Midbrain (tissue), 1 donor: ENCODE measurements around the gene DCDC2C.

Source experiments
- DNase-seq: peaks from one replicate; lab custom pipeline; 2025; lab: John Stamatoyannopoulos, UW

The DCDC2C gene

GRCh38 chr2:3827673-3828575 lies 124.5 kb downstream of the DCDC2C start:
- no peak for DNase-seq

- DNase-seq: no peak
These were observed 127.4 kb downstream of the DCDC2C start for GRCh38 chr2:3830796-3831195.

DNA sequence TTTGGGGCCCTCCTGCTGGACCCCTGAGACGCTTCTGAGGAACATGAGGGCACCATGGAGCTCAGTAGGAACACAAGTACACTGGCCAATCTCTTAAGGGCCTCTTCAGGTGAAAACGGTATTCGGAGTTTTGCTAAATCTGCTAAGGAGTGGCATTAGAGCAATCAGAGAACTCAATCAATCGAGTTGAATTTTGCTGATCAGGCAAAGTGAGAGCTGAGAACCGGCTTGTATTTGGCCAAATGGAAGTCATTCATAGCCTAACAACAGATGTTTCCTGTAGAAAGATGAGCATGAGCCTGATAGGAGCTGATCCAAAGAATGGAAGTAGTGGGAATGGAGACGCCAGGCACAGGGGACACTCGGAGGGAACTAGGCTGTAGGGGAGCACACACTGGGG lies 133.7 kb downstream of the DCDC2C start:
- no peak for DNase-seq

DNA sequence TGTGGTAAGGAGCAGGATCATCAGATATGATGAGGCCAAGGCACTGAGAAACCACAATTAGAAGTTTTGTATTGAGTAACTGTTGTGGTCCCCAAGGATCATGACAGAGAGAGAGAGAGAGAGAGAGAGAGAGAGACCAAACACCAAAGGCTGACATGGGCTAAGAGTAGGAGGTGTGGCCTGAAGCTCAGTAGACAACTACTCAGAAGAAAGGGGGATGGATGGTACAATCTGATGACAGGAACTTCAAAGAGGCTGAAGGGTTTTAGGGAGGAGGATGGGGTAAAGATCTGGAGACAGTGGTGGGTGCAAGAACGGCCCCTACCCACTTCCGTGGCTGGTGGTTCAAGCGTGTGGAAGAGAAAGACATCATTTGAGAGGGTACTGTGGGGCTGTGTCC lies 135.0 kb downstream of the DCDC2C start:
- no peak for DNase-seq

DNA sequence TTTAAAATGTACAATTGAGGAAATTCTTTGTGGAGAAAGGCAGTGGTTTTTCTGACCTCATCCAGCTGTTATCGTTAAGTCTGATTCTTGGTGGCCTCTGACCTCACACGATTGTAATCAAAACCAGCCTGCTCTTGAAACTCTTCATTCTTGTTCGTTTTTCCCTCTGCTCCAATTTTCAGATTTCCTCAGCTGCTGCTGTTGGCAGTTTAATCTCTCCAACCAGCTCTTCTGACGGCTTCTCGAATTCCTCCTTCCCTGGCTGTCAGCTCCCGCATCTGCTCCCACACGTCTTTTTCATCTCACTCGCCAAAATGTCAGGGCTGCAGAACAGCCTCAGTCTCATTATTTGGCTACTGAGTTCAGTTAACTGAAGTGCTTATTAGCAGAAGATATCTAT lies 136.1 kb downstream of the DCDC2C start:
- no peak for DNase-seq

DNA sequence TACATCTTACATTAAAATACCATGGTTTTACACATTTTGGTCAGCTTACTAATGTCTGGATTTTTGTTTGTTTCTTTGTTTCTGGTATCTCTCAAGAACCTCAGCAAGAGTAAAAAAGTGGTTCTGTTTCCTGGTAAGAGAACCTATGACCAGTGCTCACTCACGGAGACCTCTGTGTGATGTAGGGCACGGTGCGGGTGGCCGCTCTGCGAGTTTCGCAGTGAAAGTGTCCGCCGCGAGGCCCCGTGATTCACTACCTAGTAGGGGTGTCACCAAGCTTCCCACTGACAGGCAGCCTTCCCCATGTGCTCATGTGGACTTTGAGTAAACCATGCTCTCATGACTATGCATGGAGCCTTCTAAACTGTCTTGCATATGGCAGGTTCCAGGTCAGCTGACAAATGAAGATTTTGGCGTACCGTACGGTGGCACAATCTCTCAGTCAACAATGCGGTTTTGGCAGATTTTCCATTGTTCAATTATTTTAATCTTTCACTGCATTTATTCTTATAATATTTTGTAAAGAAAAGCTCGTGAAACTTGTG lies 137.3 kb downstream of the DCDC2C start:
- no peak for DNase-seq

DNA sequence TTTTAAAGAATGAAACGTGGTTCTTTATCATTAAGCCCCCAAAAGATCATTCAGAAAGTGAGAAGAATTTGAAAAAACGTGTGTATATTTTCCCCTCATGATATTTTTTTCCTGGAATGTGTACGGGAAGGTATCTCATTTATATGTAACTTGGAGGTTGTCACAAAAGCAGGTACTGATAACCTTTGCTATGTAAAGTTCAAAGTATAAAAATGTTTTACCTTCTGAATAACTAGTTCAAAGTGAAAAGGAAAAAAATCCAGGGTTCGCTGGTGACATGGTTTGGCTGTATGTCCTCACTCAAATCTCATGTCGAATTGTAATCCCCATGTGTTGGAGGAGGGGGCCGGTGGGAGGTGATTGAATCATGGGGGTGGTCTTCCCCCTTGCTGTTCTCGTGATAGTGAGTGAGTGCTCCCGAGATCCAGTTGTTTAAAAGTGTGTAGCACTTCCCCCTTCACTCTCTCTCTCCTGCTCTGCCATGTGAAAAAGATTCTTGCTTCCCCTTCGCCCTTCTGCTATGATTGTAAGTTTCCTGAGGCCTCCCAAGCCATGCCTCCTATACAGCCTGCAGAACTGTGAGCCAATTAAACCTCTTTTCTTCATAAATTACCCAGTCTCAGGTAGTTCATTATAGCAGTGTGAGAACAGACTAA lies 144.2 kb downstream of the DCDC2C start:
- DNase-seq: no peak

DNA sequence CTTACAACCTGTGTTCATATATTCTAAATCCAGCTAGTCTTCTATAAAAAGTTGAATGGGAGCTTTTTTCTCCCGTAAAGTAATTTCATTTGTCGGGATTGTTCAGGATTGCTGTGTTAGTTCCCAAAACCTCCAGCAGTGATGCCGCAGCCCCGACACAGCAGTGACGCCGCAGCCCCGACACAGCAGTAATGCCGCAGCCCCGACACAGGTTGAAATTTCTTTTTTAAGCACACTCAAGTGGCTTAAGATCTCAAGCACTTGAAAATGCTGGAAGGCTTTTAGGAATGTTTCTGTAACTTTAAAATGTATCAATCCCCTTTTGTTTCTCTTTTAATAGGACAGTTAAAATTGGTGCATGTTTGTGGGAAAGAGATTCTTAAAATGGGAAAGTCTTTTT lies 145.4 kb downstream of the DCDC2C start:
- no peak for DNase-seq

- DNase-seq: no peak
These were observed 145.8 kb downstream of the DCDC2C start for GRCh38 chr2:3849213-3849612.

DNA sequence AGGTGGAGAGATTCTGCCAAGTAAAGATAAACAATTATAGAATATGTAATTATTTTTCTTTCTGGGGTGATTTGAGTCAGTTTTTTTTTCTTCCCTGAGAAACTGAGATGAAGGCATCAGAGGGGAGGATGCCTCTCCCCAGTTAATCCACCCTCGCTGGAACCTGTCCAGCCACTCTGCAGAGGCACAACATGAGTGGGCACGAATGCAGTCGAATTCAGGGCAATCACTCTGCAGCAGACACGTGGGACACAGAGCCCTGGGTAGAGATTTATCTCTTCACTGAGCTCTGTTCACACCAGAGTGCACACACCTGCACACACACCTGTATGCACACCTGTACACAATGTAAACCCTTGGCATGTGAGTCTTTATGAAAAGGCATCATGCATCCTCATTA lies 154.2 kb downstream of the DCDC2C start:
- DNase-seq: no peak

GRCh38 chr2:3864943-3865865 lies 161.8 kb downstream of the DCDC2C start:
- DNase-seq: no peak

DNA sequence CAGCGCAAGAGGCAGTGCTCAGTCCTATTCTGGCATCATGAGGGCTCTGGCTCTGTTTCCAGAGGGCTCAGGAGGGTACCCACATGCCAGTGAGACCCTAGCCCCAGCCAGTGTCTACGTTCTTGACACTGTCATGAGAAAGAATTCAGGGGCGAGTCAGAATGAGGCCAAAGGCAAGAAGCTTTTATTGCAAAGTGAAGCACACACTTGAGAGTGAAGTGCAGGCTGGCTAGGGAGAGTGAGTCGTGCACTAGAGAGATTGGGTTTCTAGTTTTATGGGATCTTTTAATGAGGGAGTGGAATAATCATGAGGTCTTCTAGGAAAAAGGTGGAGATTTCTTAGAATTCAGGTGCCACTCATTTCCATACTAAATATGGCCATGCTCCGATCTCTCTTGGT lies 164.1 kb downstream of the DCDC2C start:
- DNase-seq: no peak

GRCh38 chr2:3868012-3868805 lies 164.8 kb downstream of the DCDC2C start:
- DNase-seq: no peak

DNA sequence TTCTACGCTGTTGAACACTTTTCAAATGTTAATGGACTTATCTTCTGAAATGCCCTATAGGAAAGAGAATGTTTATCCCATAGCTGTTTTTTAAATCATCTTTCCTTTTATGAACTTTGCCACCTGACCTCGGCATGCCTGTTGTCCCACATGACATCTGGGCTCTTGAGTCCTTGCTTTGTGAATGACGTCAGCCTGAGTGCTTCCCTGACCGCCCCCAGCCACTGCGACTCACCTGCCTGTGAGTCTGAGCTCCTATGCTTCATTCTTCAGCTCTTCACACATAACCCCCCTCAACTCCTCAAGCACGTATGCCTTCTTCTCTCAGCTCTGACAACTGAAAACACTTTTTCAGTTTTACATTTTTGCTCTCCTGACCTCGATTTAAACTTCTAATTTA lies 166.8 kb downstream of the DCDC2C start:
- no peak for DNase-seq

DNA sequence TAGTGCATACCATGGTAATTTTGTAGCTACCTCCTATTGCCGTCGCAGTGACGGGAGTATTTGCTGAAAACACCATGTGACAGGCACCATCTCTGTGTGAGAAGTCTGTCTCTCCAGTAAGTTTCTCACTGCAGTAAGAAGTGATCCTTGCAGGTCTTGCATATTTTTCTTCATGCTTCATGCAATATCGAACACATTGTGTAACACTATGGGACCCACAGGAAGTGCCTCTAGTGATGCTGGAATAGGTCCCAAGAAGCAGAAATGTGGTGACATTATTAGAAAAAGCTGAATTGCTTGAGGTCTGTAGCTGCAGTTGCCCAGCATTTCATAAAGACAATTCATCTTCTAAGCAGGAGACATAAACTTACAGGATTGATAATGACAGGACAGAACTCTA lies 167.6 kb downstream of the DCDC2C start:
- no peak for DNase-seq

DNA sequence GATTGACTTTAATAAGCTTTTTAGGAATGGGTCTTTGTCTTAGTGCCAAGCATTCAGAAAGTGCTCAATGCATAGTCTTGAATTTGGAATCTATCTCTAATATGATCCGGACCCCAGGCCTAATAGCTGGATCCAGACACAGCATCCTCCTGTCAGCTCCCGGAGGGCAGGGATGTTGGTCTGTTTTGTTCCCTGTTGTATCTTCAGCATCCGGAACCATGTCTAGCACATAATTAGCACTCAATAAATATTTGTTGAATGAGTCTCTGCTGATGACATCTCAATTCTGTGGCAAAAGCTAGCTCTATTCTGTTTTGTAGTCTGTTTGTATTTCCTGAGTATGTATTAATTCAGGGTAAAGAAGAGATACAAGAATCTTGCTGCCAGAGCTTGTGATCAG lies 169.1 kb downstream of the DCDC2C start:
- DNase-seq: no peak

GRCh38 chr2:3873899-3874298 lies 170.5 kb downstream of the DCDC2C start:
- no peak for DNase-seq

DNA sequence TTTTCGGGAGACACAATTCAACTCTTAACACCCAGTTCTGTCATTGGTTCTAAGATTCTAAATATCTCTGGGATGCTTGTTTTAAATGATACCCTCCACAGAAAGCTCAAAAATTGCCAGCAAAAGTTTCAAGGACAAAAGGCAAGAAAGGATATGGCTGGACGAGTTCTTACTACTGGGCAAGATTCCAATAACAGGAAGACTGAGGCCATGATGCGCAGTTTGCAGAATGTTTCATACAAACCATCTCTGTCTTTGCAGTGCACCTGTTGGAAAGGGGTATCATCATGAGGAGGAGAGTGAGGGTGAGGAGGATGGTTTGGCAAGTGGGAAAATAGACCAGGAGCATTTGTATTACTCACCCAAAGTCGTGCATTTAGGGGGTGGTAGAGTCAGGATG lies 172.8 kb downstream of the DCDC2C start:
- DNase-seq: no peak

GRCh38 chr2:3876685-3877084 lies 173.3 kb downstream of the DCDC2C start:
- DNase-seq: no peak

- no peak for DNase-seq
These were observed 182.6 kb downstream of the DCDC2C start for GRCh38 chr2:3885629-3886628.
